Hematopoietic multipotent progenitor cell treated with erythropoietin and hydrocortisone succinate and interleukin-3 and kit ligand, for 15 days (in vitro differentiated cells): ENCODE measurements around the gene CHD3.
"Not testable (repeated sequence)": the region's sequence is repeated elsewhere in the genome, so short reads cannot be mapped to it uniquely, and the experiment has no call there.

Experiments used
- DNase-seq: peaks from one replicate; pipeline ENCODE4 v3.0.0-alpha.2; 2015; ENCODE audit warnings: low spot score

CHD3 gene

DNA sequence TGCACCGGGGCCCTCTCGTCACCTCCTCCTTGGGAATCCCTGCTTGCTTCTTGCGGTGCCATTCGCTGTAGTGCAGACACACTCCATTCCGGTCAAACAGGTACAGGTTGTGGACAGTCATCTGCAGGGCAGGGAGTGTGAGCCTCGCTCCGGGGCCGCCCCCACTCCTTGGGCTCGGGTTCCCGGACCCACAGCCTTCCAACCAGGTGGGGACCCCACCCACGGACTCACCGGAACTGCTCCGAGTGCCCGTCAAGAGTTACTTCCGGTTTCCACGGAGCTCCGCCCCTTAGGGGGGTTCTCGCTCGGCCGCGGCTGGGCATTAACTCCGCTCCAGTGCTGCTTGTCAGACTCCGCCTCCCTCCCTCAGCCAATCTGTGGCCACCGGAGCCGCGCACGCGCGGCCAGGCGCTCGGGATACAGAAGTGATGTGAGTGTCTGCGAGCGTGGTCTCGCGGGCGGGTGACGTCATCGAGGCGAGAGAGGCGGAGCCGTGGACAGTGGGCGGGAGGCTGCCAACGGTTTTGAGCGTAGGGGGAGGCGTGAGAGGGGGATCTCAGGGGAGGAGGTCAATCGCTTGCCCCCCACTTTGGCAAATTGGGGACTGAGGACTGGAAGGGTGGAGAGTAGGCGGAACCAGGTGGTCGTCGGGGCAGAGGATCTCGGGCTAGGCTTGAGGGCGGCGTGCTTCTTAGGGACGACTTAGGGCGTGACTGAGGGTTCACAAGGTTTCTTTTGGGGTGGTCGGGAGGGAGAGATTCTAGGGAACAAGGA lies 43.3 kb downstream of the CHD3 start, which contains the start of the genes CNTROB and TRAPPC1:
CNTROB (plus strand) TSS at position 498 of the 774 bp plus-strand sequence. CDS start 874 bp downstream, outside the sequence.
TRAPPC1 (minus strand) TSS at position 238 of the 774 bp plus-strand sequence; CDS start at position 121, 117 bp downstream.
- peak; percentile 99 for DNase-seq

DNA sequence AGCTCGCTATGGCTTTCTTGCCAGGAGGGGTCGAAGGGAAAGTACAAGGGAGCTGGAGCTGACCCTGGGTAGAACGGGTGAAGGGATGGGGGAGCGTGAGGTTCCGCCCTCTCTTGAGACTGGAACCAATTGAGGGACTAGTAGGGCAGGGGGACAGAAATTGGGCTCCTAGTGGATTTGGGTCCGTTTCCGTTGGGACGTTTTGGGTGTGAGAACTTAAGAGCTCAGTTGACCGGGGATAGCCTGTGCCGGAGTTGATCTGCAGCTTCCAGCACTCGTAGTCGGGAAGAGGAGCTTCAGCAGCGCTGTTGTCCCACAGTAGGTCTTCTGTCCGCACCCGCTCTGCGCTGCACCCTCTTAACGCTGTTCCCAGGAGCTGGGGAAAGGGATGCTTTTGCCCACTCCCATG lies 43.9 kb downstream of the CHD3 start:
- no peak for DNase-seq

DNA sequence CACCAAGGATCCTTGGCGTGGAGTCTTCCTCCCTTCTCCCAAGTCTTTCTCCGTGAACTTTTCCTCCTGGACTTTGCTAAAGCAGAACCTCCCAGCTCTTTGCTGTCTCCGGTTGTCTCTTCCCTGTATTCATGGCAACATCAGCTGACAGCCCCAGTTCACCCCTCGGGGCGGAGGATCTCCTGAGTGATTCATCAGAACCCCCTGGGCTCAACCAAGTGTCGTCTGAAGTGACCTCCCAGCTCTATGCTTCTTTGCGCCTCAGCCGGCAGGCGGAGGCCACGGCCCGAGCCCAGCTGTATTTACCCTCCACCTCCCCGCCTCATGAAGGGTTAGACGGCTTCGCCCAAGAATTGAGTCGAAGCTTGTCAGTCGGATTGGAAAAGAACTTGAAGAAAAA lies 44.4 kb downstream of the CHD3 start:
- DNase-seq, result peak; percentile 60

DNA sequence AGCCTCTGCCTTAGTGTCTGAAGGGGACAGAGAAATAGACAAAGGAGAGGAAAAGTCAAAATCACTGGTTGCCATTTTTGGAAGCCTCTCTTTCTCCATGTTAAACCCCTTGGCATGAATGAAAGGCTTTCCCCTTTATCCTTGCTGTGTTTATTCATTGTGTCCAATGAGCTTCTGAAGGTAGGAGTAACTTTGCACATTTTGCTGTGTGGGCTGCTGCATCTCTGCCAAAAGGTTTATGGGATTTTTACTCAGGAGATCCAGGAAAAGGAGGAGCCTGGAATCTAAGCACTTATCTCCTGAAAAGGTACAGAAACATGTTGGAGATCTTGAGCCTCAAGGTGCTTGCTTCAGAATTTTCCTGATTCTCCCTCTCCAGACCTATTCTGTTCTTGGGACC lies 47.3 kb downstream of the CHD3 start:
- no peak for DNase-seq

DNA sequence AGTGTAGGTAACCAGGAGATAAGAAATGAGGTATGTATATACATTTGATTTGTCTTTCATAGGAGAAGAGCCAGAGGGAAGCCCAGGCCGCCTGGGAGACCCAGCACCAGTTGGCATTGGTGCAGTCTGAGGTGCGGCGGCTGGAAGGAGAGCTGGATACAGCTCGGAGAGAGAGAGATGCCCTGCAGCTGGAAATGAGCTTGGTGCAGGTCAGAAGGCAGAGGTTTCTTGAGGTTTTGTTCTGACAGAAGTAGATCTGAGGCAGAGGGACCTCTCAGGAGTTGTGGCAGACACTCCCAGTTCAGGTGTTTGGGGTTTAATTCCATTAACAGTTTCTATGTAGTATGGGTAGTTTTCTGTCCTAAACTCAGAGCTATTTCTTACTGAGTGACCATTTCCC lies 51.4 kb downstream of the CHD3 start:
- DNase-seq, result no peak

DNA sequence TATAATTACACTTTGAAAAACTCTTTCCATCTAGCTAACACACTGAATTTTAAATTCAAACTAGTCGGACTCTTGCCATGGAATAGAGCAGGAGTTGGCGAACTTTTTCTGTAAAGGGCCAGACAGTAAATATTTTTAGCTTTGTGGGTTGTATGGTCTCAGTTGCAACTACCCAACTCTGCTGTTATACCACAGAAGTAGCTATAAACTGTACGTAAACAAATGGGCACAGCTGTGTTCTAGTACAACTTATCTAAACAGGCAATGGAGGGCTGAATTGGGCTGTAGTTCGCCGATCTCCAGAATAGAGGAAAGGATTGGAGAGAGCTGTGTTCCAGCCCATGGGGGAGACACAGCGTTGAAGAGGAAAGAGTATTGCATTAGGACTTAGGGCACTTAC lies 52.2 kb downstream of the CHD3 start:
- DNase-seq, result no peak

DNA sequence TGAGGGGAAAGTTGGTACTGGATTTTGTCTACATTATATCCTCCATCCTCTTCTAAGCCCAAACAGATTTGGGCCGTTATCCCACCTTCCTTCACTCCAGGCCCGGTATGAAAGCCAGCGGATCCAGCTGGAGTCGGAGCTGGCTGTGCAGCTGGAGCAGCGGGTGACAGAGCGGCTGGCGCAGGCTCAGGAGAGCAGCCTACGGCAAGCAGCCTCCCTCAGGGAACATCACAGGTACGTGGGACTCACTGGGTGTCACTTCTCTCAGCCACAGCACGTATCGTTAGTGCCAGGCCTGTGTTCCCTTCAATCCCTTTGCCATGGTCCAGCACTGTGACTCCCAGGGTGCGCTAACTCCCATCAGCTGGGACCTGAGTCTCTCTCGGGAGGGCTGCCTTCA lies 54.7 kb downstream of the CHD3 start:
- no peak for DNase-seq

DNA sequence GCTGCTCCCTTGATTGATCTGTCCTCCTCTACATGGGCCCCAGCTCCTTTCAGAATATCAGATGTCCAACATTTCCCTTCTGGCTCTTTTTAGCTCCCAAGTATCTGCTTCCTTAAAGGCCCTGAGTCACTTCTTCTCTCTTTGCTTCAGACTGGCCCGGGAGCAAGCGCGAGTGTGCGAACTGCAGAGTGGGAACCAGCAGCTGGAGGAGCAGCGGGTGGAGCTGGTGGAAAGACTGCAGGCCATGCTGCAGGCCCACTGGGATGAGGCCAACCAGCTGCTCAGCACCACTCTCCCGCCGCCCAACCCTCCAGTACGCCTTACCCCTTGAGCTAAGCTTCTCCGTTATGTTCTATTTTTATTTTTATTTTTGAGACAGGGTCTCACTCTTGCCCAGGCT lies 55.7 kb downstream of the CHD3 start:
- no peak for DNase-seq

DNA sequence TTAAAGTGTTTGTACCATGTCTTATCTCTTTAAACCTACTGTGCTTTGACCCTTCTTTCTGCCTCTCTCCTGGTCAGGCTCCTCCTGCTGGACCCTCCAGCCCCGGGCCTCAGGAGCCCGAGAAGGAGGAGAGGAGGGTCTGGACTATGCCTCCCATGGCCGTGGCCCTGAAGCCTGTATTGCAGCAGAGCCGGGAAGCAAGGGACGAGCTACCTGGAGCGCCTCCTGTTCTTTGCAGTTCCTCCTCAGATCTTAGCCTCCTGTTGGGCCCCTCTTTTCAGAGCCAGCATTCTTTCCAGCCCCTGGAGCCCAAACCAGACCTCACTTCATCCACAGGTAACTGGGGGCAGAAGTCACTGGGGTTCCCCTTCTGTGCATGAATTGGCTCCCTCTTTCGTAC lies 57.1 kb downstream of the CHD3 start:
- DNase-seq, result no peak

DNA sequence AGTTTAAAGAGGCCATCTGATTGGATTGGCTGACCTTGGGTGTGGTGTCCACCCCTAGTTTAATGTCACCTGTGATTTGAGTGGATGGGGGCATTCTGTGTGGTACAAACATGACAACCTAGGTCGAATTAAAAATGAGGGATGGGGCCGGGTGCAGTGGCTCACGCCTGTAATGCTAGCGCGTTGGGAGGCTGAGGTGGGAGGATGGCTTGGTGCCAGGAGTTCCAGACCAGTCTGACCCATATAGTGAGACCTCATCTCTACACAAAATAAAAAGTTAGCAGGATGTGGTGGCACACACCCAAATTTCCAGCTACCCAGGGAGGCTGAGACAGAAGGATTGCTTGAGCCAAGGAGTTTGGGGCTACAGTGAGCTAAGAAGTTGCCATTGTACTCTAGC lies 57.9 kb downstream of the CHD3 start:
- DNase-seq, result no peak

DNA sequence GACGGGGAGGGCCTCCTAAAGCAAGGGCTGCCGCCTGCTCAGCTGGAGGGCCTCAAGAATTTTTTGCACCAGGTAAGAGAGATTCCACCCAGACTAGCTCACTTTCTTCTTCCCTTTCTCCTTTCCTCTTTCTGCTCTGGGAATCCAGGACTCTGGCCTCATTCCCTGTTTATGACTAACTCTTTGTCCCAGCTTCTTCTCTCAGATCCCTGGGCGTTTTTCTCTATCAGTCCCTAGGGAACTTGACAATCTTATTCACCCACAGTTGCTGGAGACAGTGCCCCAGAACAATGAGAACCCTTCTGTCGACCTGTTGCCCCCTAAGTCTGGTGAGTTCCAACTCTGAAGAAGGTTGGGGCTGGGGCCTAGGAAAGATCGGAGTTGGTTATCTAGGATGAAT lies 59.1 kb downstream of the CHD3 start:
- DNase-seq, result no peak

DNA sequence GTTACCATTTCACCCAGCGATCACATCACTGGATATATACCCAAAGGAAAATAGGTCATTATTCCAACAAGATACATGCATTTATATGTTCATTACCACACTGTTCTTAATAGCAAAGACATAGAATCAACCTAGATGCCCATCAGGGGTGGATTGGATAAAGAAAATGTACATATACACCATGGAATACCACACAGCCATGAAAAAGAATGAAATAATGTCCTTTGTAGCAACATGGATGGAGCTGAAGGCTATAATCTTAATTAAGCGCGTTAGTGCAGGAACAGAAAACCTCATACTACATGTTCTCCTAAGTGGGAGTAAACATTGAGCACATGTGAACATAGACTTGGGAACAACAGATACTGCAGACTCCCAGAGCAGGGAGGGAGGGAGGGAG lies 62.0 kb downstream of the CHD3 start:
- no peak for DNase-seq

DNA sequence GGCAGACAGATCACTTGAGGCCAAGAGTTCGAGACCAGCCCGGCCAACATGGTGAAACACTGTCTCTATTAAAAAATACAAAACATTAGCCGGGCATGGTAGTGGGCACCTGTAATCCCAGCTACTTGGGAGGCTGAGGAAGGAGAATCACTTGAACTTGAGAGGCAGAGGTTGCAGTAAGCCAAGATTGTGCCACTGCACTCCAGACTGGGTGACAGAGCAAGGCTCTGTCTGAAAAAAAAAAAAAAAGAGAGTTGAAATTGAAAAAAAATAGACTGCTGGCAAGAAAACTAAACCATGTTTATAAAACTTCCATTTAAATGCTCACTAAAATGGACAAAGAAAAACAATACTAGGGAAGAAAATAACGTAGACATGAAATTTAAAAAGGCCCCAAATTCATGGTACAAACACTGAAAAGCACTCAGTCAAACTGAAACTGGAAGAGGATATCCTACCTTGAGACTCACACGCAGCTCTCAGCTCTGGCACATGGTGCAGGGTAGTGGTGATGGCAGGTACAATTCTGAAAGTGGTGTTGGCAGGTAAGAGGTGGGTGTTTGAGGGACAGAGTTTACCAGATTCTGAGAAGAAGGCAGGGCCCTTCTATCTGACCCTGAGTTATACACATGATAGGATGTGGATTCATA lies 62.7 kb downstream of the CHD3 start:
- DNase-seq, result no peak

DNA sequence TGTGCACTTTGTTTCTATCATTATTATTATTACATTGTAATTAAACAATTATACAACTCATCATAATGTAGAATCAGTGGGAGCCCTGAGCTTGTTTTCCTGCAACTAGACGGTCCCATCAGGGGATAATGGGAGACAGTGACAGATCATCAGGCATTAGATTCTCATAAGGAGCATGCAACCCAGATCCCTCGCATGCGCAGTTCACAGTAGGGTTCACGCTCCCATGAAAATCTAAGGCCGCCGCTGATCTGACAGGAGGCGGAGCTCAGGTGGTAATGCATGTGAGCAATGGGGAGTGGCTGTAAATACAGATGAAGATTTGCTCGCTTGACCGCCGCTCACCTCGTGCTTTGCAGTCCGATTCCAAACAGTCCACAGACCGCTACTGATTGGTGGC lies 64.7 kb downstream of the CHD3 start:
- DNase-seq, result not testable (repeated sequence)

DNA sequence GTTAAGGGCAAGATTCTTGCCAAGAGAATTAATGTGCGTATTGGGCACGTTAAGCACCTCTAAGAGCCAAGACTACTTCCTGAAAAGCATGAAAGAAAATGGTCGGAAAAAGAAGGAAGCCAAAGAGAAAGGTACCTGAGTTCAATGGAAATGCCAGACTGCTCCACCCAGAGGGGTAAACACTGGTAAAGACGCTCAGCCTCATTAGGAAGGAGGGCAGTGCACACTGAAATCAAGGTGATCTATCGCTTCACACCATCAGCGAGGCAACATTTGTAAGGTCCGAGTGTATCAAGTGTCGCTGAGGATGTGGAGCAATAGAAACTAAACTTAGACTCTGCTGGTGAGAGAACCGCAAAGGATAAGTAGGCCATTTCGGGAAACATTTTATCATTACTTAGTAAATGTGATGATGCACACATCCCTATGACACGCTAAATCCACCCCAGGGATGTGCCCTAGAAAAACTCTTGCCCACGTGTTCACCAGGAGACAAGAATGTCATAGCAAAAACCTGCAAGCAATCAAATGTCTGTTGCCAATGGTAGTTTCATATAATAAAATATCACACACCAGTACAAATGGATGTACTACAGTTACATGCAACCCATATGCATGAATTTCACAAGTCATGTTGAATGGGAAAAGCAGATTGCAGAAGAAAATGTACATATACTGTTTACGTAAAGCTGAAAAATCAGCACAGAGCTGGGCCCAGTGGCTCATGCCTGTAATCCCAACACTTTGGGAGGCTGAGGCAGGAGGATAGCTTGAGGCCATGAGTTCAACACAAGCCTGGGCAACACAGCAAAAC lies 67.0 kb downstream of the CHD3 start:
- DNase-seq, result no peak

DNA sequence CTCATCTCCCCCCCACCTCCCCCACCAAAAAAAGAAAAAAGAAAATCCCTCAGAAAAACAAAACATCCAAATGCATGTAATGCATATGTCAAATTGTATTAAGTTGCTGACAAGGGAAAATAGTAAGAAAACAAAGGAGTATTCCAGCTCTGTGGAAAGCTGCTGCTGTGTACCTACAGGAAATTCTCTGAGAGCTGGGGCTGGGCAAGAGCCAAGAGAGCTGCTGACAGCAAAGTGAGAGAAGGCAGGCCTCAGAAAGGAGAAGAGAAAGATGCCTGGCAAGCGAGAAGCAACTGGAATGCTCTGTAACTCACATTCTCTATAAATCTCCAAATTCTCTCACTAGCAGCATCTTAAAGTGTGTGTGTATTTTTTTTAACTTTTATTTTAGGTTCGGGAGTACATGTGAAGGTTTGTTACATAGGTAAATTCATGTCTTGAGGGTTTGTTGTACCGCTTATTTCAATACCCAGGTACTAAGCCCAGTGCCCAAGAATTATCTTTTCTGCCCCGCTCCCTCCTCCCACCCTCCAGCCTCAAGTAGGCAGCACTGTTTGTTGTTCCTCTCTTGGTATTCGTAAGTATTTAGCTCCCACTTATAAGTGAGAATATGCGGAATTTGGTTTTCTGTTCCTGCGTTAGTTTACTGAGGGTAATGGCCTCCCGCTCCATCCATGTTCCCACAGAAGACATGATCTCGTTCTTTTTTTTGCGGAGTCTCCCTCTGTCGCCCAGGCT lies 67.8 kb downstream of the CHD3 start:
- no peak for DNase-seq

DNA sequence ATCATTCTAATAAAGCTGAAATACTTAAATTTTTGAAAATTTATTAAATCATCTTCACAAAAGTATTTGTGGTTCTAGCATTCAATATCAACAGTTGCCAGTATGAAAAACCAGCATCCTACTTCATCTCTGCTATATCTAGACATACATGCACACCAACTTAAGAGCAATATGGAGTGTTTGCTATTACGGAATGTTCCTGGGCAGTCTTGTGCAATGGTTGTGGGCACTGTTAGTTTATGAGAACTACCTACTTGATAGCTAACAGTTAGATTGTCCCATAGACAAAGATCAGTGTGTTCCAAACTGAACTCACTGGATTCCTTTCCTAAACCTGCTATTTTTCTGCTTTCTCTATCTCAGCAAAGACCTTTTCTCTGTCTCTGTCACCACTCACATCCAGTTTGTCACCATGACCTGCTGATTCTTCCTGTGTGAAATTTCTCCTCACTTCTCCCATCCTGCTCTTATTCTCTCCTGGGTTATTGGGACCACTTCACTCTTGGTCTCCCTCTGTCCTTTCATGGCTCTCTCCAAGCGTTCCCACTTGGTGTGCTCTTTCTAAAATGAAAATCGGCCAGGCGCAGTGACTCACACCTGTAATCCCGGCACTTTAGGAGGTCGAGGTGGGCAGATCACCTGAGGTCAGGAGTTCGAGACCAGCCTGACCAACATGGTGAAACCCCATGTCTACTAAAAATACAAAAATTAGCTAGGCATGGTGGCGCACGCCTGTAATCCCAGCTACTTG lies 71.1 kb downstream of the CHD3 start:
- no peak for DNase-seq

DNA sequence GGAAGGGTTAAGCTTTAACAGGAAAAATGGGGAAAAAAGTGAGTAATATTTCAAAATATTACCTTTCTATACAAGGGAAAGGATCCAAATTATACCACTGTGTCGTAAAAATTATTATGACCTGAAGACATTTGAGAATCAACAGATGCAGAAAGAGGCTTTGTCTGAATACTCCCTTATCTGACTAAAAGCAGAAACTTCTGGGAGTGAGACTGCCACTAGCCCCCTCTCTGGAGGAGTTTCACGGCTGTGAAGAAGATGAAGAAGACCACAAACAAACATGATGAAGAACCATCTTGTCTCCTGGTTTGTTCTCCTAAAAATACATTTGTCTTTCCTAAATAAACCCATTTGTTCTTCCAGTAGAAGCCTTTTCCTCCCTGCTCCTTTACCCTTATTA lies 72.8 kb downstream of the CHD3 start:
- no peak for DNase-seq
